ENCODE results near the gene C1S.

GRCh38 chr12:7100239-7100638 lies 39.7 kb downstream of the C1S start:
- TF ChIP-seq EZH2 (IDR thresholded peaks at IDR 0.05; ENCODE audit: insufficient read depth, poor library complexity, severe bottlenecking) (no peak), EZH2phosphoT487 (IDR thresholded peaks at IDR 0.05; ENCODE audit: insufficient read depth, low read depth) (no peak)
